Activated CD4-positive, CD25-positive, alpha-beta regulatory T cell treated with anti-CD3 and anti-CD28 coated beads, Interleukin-2, amount 50 U/mL, for 72 hours (primary cell): ENCODE data around the gene DOLK.
"Not testable (repeated sequence)": the region's sequence is repeated elsewhere in the genome, so short reads cannot be mapped to it uniquely, and the experiment has no call there.

ENCODE experiments used
- DNase-seq: peaks from one replicate; pipeline ENCODE4 v3.0.0; 2021

The DOLK gene

DNA sequence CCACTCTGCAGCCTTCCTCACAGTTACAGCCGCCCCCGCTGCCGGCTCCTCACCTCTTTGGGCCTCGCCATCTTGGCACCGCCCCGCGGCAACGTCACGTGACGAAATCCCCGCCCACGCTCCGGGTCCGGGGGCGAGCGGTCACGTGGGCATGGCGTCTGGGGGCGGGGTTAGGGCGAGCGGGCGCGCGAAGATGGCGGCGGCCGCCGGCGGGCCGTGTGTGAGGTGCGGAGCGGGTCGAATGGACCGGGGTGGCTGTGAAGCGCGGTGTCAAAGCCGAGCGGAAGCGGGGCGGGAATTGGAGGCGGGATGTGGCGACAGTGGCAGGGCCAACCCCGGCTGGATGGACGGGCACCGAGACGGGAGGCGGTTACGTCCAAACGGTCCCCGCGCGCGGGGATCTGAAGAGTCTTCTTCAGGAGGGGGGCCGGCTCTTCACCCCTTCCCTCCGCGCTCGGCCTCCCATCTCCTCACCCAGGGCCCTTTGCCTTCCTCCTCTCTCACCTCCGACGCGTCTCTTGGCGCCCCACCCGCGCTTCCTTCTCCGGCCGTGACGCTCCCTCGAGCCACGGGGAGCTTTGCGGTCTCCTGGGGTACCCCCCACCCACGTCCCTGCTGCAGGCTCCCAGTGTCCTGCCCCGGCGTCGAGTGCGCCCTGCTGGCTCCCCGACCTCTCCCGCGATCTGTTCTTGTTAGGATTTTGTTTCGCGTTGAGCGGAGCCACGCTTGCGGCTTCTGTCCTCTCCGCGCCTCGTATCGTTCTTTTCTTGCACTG lies at the start of gene DOLK, which contains the start of gene NUP188:
Gene DOLK, minus strand, starts transcription at position 77 of the 775 bp plus-strand sequence. CDS start 300 bp downstream, outside the sequence.
Gene NUP188, plus strand, starts transcription at position 173 of the 775 bp plus-strand sequence. Its CDS starts 21 bp downstream, at position 194.
- DNase-seq = peak; percentile 100

DNA sequence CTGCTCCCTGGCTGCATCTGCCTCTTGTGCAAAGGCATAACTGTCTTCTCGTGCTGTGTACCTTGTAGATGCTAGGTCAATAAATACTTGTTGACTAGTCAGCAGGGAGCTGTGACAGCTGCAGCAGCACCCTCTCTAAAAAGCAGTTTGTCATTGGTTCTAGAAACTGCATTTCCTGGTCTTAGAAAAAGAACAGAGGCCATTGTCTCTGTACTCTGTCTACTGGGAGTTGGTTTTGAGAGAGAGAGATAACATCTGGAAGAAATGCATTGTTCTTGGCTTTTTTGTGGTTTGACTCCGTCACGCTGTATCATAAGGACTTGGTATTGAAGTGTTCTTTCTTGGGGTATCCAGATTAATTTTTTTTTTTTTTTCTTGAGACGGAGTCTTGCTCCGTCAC lies 48.4 kb upstream of the DOLK start:
- DNase-seq = no peak

DNA sequence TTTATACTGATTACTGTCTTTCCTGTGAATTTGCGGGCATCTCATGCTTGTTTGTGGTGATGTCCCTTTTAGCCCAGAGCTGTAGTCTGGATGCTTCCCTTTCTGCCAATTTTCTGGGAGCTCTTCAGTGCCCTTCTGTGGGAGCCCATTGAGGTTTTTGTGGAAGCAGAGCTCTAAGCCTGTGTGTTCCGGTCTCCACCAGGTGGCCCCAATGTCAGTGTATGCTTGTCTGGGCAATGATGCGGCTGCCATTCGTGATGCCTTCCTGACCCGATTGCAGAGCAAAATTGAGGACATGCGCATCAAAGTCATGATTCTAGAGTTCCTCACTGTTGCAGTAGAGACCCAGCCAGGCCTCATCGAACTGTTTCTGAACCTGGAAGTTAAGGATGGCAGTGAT lies 45.6 kb upstream of the DOLK start:
- DNase-seq = no peak

DNA sequence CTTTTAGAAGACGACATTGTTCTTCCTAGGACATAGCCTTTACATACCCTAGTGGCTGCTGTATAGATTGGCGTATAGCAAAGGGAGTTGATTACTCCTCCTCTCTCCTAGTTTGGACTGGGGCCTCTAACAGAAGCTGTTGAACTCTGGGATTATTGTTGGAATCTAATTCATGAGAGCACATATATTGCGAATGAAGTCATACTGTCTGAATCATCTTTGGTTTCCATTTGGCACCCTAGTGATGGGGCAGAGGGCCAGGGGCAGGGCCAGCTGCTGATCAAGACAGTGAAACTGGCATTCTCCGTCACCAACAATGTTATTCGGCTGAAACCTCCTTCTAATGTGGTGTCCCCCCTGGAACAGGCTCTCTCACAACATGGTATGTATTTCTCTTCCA lies 40.4 kb upstream of the DOLK start:
- DNase-seq = no peak

DNA sequence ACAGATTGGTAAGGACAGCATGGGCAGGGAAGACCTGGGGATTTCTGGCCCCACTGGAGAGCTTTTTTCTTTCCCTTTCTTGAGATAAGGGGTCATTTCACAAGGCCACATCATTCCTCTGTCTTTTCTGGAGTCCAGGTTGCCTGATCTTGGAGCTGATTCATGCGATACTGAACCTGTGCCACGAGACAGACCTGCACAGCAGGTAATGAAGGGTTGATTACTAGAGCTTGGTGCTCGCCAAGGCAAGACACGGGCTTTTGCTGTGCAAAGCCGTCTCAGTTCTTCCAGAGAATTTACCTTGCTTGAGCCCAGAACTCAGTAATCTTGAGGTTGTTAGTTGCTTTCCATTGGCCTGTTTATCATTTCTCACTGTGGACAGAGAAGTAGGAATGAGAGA lies 39.3 kb upstream of the DOLK start:
- DNase-seq = no peak

DNA sequence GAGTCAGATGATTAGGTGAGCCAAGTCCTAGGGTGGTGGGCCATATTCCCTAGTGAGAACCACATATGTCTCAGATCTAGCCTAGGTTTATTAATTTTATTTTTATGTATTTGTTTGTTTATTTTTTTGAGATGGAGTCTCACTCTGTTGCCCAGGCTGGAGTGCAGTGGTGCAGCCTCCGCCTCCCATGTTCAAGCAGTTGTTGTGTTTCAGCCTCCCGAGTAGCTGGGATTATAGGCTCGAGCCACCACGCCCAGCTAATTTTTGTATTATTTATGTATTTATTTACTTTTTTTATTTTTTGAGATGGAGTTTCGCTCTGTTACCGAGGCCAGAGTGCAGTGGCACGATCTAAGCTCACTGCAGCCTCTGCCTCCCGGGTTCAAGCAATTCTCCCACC lies 36.1 kb upstream of the DOLK start:
- no peak for DNase-seq

DNA sequence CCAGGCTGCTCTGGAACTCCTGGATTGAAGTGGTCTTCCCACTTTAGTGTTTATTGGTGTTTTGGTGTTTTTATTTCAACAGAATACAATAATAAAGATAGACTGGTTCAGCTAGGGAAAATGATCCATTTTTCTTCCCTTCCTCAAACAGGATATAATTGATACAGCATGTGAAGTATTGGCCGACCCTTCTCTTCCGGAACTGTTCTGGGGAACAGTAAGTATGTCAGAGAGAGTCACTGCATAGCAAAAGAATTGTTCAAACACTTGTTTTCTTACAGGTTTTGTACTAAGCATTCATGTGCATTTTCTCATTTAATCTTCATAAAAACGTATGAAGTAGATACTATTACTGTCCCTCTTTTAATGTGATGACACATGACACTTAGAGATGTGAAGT lies 31.7 kb upstream of the DOLK start:
- no peak for DNase-seq

DNA sequence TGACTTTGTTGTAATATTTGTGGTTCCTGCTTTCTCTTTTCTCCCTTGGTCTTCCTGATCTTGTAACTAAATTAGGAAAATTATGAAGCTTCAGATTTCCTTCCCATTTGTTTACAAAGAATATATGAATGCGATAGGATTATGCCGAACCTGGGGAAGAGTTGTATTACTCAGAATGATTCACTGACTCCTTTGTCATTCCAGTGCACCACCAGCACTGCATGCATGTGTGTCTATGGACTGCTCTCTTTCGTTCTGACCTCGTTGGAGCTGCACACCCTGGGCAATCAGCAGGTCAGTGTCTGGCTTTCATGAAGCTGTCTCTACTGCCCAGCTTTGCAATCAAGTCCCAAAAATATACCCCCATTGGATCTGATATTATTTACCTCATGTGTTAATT lies 25.6 kb upstream of the DOLK start:
- DNase-seq = no peak

DNA sequence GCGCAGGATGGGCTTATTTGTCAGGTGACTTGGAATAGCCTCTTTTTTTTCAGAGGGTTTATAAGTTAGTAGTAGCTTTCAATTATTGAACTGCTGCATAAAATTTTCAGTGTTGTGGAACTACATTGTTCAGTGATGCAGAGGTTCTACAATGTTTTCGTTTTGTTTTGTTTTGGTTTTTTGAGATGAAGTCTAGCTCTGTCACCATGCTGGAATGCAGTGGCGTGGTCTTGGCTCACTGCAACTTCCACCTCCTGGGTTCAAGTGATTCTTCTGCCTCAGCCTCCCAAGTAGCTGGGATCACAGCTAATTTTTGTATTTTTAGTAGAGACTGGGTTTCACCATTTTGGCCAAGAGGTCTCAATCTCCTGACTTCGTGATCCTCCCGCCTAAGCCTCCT lies 22.1 kb upstream of the DOLK start:
- no peak for DNase-seq

DNA sequence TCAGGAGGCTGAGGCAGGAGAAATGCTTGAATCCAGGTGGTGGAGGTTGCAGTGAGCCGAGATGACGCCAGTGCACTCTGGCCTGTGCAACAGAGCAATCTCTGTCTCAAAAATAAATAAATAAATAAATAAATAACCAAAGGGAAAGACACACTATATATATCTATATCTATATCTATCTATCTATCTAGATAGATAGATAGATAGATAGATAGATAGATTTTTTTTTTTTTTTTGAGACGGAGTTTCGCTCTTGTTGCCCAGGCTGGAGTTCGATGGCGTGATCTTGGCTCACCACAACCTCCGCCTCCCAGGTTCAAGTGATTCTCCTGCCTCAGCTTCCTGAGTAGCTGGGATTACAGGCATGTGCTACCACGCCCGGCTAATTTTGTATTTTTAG lies 14.0 kb upstream of the DOLK start:
- not testable (repeated sequence) for DNase-seq

DNA sequence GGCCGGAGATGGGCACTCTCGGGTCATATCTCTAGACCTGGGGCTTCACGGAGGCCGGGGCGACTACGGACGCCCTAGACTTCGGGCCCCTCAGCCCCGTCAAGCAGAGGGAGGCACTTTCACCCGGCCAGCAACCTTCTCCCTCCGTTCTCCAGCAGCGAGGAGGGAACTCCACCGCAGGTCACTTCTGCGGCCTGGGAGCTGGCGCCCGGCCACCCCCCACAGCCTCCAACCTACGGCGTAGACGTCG lies 201 bp downstream of the DOLK start:
- no peak for DNase-seq

DNA sequence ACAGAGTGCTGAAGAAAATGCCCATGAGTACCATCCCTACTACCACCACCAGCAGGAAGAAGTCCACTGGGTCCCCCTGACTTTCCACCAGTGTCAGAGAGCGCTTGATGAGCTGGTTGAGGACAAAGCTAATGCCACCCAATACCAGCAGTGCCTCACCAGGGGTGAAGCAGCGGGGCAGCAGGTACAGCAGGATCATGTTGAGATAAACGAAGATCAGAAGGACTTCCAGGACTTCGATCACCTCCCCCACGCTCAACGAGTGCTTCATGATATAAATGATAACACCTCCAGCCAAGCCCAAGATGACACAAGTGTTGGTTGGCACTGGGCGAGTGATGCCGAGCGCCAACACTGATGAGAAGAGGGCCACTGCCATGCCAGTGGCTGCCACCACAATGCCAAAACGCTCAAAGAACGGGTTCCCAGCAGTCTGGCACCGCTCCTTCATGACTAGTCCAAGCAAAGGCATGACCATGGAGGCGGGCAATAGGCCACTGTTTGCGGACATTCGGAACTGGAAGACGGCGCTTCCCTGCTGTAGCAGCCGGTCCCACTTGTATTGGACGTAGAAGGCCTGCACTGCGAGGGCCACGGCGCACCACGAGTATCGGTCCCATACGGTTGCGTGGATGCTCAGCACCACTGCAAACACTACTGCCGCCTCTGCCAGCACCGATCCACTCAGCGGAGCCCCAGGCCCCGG lies 679 bp downstream of the DOLK start:
- no peak for DNase-seq

DNA sequence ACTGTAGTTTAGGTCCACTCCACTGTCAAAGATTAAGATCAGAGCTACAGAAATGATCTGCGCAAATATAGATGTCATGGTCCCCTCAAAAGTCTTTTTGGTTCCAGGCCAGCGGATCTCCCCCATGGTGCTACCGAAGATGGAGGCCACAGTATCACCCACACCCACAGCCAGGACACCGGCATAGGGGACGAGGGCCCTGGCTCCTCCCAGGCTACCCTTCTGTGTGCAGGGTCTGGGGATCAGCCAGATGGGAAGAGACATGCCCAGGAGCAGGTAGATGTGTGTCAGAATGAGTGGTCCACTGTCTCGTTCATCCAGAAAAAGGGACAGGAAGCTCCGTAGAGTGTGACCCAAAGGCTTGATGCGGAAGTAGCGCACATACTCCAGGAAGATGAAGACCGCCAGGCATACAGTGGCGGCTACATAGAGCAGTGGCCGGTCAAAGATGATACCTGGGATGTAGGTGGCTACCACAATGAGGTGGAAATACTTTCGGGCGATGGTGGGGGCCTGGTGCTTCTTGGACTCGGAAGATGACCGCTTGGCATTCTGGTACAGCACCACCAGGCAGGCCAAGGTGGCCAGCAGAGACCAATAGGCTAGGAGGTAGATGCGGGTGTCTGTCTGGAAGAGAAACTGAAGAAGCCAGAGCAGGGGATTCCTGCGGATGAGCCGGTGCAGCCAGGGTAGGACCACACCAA lies 1.5 kb downstream of the DOLK start:
- DNase-seq = no peak

DNA sequence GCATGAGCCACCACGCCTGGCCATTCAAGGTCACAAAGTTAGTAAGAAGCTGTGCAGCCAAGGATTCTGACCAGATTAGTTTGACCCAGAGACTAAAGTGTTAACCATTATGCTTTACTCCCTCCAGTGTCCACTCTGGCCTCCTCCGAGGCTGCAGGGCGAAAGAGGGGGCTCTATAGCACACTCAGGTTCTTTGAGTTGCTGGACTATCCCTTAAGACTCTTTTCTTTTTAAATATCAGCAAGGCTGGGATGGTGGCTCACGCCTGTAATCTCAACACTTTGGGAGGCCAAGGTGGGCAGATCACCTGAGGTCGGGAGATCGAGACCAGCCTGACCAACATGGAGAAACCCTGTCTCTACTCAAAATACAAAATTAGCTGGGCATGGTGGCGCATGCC lies 2.4 kb downstream of the DOLK start:
- not testable (repeated sequence) for DNase-seq

DNA sequence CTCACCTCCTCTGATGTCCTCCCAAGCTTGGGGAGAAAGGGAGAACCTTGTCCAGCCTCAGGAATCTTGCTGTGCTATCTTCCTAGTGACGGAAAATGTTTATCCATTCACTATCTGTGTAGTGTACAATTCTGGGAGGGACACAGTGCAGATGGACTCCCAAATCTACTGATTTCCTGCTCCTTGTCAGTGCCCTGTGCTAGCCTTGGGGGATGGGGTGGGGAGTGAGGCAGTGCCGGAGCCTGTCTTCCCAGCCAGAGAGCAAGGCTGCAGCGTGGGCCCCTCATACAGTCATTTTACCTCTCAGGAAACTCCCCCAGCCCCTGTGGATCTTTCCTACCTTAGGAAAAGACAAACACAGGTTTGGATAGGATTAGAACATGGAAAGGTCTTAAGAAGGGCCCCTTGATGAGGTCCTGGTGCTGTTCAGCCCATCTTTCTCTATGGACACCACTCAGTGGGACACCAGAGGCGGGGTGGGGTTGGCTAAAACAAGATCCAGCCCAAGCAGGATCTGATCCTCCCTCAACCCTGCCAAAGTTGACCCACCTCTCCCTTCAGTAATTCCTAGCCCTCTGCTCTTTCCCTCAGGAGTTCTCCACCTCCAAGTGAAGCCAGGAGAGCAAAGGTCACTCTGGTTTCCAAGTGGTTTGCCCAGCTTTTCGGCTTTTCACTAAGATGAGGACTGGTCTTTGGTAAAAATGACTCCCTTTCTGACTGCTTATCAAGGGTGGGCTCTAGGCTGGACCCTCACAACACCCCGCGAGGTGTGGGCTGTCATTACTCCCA lies 3.4 kb downstream of the DOLK start:
- DNase-seq = no peak

DNA sequence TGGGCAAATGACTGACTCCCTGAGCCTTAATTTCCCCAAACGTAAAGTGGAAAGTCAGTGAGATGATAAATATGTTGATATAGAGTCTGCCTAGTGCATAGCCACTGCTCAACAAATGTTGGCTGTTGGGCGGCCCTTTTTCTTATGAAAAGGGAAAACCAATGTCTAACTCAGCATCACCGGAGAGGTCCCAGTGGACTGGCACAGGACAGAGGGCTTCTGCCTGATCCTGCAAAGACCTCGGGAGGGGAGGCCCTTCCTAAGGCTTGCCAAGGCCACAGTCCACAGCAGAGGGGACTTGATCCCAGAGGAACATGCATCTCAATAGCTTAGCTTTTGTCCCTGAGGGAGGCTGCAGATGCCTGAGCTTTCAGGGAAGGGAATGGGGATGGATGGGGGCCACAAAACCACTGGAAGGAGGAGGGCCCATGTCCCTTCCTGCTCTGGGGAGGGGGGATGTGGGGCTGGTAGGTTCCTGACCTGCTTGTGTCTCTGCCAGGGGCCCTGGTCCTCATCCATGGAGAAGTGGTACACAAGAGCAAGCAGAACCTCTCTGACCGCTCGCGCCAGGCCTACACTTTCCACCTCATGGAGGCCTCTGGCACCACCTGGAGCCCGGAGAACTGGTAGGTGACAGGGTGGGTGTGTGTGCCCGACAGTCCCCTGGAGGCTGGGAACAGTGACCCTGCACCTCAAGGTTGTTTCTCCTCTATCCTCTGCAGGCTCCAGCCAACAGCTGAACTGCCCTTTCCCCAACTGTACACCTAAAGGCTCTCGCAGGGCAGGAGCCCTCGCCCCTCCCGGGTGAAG lies 6.3 kb downstream of the DOLK start:
- no peak for DNase-seq

DNA sequence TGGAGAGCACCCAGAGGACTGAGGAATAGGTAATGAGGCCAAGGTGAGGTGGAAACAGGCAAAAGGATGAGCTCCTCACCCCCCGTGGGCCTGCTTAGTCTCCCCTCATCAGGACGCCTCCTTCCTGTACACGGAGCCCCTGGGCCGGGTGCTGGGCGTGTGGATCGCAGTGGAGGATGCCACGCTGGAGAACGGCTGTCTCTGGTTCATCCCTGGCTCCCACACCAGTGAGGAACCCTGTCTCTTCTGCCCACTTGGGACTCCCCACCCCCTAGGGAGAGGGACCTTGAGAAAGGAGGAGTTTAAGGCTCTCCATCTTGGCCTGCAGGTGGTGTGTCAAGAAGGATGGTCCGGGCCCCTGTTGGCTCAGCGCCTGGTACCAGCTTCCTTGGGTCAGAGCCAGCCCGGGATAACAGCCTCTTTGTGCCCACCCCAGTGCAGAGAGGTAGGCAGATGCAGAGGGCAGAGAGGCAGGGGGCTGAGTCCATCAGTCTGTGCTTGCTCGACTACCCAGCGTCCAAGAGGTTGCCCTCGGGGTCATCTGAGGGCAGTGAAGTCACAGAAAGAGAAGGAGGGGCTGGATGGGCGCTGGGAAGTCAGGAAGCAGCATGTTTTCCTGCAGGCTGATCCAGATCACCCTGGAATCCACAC lies 7.0 kb downstream of the DOLK start:
- DNase-seq = no peak

DNA sequence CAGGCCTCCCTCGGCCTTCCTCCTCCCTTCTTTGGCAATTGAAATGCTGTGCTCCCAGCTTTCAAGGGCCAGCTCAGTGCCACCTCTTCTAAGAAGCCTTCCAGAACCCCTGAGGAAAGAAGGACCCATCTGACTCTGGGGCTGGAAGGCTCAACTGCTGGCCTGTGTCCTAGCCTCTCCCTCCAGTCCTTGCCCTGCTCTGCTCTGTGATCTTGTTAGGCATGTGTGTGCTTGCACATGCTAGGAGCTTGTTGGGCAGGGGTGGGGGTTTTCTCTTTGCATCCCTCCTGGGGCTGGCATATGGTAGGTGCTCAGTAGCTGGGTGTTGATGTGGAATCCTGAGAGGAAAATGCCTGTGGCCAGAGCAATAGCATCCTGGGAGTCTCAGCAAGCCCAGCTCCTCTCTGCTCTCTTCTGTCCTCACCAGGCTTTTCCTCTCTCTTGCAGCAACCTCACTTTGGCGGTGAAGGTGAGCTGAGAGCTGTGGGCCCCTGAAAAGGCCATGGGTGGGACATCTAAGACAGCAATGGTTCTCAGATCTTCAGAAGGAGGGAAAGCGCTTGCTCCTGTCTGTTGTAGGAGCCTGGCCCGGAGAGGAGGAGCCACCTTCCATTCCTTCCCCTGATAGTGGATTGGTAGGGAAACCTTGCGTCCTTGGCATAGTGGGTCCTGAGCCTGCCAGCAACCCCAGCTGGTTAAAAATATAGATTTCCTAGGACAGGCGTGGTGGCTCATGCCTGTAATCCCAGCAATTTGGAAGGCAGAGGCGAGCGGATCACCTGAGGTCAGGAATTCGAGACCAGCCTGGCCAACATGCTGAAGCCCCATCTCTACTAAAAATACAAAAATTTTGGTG lies 9.9 kb downstream of the DOLK start:
- no peak for DNase-seq

DNA sequence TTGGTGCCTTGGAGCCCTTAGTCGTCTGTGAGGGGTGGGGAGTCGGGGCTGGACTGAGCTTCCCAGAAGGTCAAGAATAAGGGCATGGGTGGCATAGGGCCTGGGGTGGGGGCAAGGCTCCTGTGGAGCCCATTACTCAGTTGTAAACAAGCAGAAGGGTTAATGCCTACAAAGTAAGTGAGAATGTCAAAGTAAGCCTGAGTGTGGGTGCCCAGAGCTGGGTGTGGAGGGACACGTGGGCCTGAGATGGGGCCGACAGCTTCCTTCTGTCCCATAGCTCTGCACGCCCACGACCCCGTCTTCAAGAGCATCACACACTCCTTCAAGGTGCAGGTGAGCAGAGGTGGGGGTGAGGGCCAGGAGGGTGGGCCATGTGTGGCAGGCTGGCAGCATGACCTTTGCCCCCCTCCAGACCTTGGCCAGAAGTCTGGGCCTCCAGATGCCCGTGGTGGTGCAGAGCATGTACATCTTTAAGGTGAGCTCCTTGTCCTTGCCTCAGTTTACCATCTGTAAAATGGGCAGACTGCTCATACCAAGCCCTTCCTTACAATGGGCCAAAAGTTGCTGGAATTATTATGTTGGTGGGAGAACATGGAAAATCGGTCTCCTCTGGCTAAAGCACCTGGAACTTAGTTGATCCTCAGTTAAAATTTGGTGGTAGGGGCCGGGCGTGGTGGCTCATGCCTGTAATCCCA lies 11.1 kb downstream of the DOLK start:
- no peak for DNase-seq

DNA sequence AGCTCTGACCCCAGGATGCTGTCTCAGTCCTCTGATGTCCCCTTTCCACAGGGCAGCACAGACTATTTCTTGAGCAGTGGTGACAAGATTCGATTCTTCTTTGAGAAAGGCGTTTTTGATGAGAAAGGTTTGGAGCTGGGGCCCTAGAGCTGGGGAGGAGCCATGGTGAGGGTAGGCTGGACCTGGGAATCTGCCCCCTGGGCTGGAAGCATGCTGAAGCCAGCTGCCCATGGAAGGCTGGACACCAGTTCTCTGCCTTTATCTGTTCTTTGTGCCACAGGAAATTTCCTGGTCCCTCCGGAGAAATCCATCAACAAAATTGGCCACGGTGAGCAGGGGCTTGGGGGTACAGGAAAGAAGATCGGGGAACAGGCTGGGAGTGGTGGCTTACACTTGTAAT lies 13.7 kb downstream of the DOLK start:
- DNase-seq = no peak
